Liver (tissue), 3 donors: Measurements from ENCODE around the gene ACD.

Experiments
- ATF3 ChIP-seq: IDR thresholded peaks from 2 replicates; pipeline ENCODE4 v1.6.1; 2016; ENCODE audit warnings: antibody characterized with exemption
- CTCF ChIP-seq: fragments of 150-350 bp; IDR thresholded peaks from 2 replicates; pipeline ENCODE4 v1.5.1; 2017; ENCODE audit warnings: improper control_type of control experiment, low read depth, low read length; ENCODE audit not compliant: missing input control
- FOXA1 ChIP-seq: IDR thresholded peaks from 2 replicates; pipeline ENCODE4 v1.6.1; 2016; ENCODE audit warnings: antibody characterized with exemption
- GABPA ChIP-seq, 2 donors: IDR thresholded peaks in 1 of 2; conservative IDR thresholded peaks in 1 of 2; 2 replicates each; pipeline ENCODE4 v1.6.1; 2016; ENCODE audit warnings: antibody characterized with exemption in 2 of 2, mild to moderate bottlenecking in 1 of 2, moderate library complexity in 1 of 2
- HNF4A ChIP-seq, 2 donors: conservative IDR thresholded peaks; 2 replicates each; pipeline ENCODE4 v1.6.1; 2016; ENCODE audit warnings: antibody characterized with exemption in 2 of 2, mild to moderate bottlenecking in 2 of 2
- JUND ChIP-seq, 2 donors: IDR thresholded peaks; 2 replicates each; pipeline ENCODE4 v1.6.1; 2016; ENCODE audit warnings: antibody characterized with exemption in 2 of 2
- MAX ChIP-seq: IDR thresholded peaks from 2 replicates; pipeline ENCODE4 v1.6.1; 2016; ENCODE audit warnings: antibody characterized with exemption
- NR2F2 ChIP-seq: IDR thresholded peaks from 2 replicates; pipeline ENCODE4 v1.6.1; 2016; ENCODE audit warnings: antibody characterized with exemption
- RAD21 ChIP-seq, 2 donors: IDR thresholded peaks; 2 replicates each; pipeline ENCODE4 v1.6.1; 2016; ENCODE audit warnings: antibody characterized with exemption in 2 of 2, mild to moderate bottlenecking in 2 of 2
- REST ChIP-seq: IDR thresholded peaks from 2 replicates; pipeline ENCODE4 v1.6.1; 2016; ENCODE audit warnings: antibody characterized with exemption, mild to moderate bottlenecking
- RXRA ChIP-seq, 2 donors: IDR thresholded peaks; 2 replicates each; pipeline ENCODE4 v1.6.1; 2017 to 2018; ENCODE audit warnings: antibody characterized with exemption in 2 of 2, mild to moderate bottlenecking in 1 of 2
- TAF1 ChIP-seq: conservative IDR thresholded peaks from 2 replicates; pipeline ENCODE4 v1.6.1; 2016; ENCODE audit warnings: antibody characterized with exemption, mild to moderate bottlenecking
- YY1 ChIP-seq: IDR thresholded peaks from 2 replicates; pipeline ENCODE4 v1.6.1; 2016; ENCODE audit warnings: antibody characterized with exemption, mild to moderate bottlenecking
- donor health status: healthy.
- donor health status: healthy.

- no peak for TF ChIP-seq HNF4A (conservative IDR thresholded peaks at IDR 0.05)
- no peak for TF ChIP-seq CTCF
- TF ChIP-seq RAD21 (IDR thresholded peaks at IDR 0.05): peak in 1 of 2 donors; percentile 17
- no peak for TF ChIP-seq RXRA (IDR thresholded peaks at IDR 0.05)
- TF ChIP-seq FOXA1: no peak
- no peak for TF ChIP-seq REST
- no peak for TF ChIP-seq ATF3
- TF ChIP-seq MAX: no peak
- no peak for TF ChIP-seq YY1
- TF ChIP-seq GABPA (IDR thresholded peaks at IDR 0.05 in 1 of 2, conservative IDR thresholded peaks at IDR 0.05 in 1 of 2): no peak
- TF ChIP-seq TAF1: no peak
- no peak for TF ChIP-seq JUND (IDR thresholded peaks at IDR 0.05)
- no peak for TF ChIP-seq NR2F2
Measured at GRCh38 chr16:67676516-67676915, 16.5 kb upstream of the ACD start.
